CD4-positive, alpha-beta T cell treated with Interleukin-21 for 1 hour (primary cell): Measurements from ENCODE around the gene SLX9.

ENCODE experiments used
- DNase-seq: peaks from one replicate; pipeline ENCODE4 v3.0.0-alpha.2; 2020

SLX9 gene

GRCh38 chr21:44931137-44931500 is 8.7 kb upstream of the SLX9 start:
- peak; percentile 42 for DNase-seq

- DNase-seq = no peak
These were observed 8.1 kb upstream of the SLX9 start for GRCh38 chr21:44931501-44932407.

- DNase-seq = peak; percentile 71
These were observed 7.2 kb upstream of the SLX9 start for GRCh38 chr21:44932408-44933181.

GRCh38 chr21:44933199-44933917 is 6.5 kb upstream of the SLX9 start:
- DNase-seq = no peak

GRCh38 chr21:44933918-44934260 is 5.9 kb upstream of the SLX9 start:
- no peak for DNase-seq

- DNase-seq = no peak
These were observed 5.6 kb upstream of the SLX9 start for GRCh38 chr21:44934276-44934675.

- no peak for DNase-seq
These were observed 4.9 kb upstream of the SLX9 start for GRCh38 chr21:44934797-44935532.

GRCh38 chr21:44935533-44935927 is 4.3 kb upstream of the SLX9 start:
- no peak for DNase-seq

GRCh38 chr21:44938772-44939531 is 877 bp upstream of the SLX9 start:
- no peak for DNase-seq

- no peak for DNase-seq
These were observed 345 bp downstream of the SLX9 start for GRCh38 chr21:44940116-44940631.

GRCh38 chr21:44941567-44941966 is 1.7 kb downstream of the SLX9 start:
- DNase-seq = no peak

GRCh38 chr21:44942566-44942965 is 2.7 kb downstream of the SLX9 start:
- DNase-seq = no peak

- no peak for DNase-seq
These were observed 3.3 kb downstream of the SLX9 start for GRCh38 chr21:44943005-44943685.

GRCh38 chr21:44943686-44944550 is 4.1 kb downstream of the SLX9 start:
- no peak for DNase-seq

- no peak for DNase-seq
These were observed 4.8 kb downstream of the SLX9 start for GRCh38 chr21:44944596-44944995.

GRCh38 chr21:44946254-44947041 is 6.6 kb downstream of the SLX9 start:
- no peak for DNase-seq

- no peak for DNase-seq
These were observed 7.5 kb downstream of the SLX9 start for GRCh38 chr21:44947111-44947929.

- no peak for DNase-seq
These were observed 8.1 kb downstream of the SLX9 start for GRCh38 chr21:44947930-44948331.
